Inferior parietal cortex (tissue), 1 donor: ENCODE data around the gene MPHOSPH10.
"Not testable (repeated sequence)": the region's sequence is repeated elsewhere in the genome, so short reads cannot be mapped to it uniquely, and the experiment has no call there.

Source experiments
- DNase-seq: peaks from one replicate; pipeline ENCODE4 v3.0.0-alpha.2; 2016; ENCODE audit errors: extremely low spot score

MPHOSPH10 gene

DNA sequence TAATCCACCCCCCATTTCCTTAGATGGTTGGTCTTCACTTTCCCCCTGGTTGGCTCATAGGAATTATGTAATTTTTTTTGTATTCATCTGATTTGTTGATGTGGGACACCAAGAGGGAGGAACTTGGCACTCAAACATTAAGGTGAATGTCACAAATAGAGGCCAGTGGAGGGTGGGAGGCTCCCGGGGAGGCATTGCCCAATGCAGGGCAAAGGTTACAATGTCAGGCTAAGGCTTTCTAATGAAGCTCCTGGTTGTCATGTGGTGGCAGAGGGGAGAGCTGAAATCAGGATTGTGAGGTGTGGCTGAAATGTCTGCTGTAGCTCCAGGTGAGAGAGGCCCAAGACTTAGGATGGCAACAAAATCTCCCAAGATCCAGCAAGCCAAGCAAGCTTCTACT is 42.7 kb downstream of the MPHOSPH10 start:
- no peak for DNase-seq

DNA sequence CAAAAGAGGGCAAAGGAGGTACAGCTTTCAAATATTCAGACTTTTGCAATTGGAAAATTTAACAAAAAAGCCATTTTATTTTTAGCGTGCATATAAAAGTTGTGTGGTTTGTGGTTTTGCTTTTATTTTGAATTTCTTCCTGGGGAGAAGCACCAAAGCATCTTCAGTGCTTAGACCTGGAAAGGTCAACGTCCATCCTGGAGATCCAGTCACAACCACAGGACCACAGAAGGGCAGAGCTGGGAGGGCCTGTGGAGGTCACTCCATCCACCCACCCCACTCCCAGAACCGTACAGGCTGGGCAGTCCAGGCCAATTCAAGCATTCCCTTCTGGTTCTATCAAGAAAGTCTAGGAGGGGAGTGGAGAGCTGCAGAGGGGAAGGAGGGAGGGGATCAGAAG is 43.8 kb downstream of the MPHOSPH10 start:
- no peak for DNase-seq

DNA sequence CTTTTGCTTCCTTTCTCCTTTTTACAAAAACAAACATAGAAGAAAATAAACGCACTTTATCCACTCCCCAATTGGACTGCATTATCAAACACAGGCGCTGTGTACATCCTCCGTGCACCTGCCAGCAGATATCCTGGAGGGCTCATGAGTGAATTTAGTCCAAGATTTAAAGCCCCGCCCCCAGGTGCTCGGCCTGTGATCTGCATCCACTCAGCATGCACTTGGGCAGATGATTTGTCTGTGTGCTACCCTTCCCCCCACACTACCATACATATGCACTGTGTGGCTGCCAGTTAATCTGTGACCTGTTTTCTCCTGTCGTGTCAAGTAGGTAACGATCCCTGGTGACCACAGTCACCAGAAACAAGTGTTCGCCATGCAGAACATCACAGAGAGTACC is 48.4 kb downstream of the MPHOSPH10 start:
- DNase-seq, result not testable (repeated sequence)

DNA sequence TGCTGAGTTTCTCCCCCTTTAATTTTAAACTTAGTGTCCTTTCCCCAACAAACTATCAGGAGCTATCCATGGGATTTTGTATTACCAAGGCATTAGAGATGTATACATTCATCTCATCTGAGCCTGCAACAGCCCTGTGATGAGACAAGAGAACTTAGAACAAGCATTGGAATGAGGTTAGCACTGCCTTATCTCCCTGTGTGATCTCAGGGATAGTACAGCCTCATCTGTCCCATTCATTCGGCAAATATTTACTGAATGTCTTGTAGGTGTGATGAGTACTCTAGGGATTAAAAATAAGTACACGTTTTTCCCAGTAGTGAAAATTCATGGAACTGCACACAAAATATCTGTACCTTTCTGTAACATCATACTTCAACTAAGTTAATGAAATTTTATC is 50.9 kb downstream of the MPHOSPH10 start:
- no peak for DNase-seq

DNA sequence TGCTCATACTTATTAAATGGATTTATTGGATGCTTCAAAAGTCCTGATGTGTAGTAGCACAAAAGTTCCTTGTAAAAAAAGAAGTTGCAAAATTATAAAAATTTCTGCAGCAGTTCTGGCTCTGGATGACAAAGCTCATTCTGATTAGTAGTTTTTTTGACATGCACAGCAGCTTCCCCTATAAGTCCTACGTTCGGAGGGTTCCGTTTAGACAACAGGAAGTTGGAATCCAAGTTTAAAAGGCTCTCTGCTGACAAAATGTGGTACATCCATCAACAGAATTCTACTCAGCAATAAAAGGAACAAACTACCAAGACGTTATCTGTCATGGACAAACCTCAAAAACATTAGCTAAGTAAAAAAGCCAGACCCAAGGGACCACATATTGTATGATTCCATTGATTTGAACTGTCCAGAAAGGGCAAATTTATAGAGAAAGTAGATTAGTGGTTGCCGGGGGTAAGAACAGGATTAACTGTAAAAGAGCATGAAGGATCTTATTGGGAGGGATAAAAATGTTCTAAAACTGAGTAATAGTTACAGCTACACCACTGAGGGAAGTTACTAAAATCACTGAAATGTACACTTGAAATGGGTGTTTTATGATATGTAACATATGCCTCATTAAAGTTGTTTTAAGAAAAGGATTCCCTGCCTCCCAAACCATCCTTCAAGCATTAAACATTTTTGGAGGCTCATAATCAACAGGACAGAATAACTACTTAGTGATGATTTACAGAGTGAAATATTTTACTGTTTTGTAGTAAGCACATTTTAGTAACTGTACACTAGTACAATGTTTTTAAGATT is 53.1 kb downstream of the MPHOSPH10 start:
- DNase-seq, result not testable (repeated sequence)

DNA sequence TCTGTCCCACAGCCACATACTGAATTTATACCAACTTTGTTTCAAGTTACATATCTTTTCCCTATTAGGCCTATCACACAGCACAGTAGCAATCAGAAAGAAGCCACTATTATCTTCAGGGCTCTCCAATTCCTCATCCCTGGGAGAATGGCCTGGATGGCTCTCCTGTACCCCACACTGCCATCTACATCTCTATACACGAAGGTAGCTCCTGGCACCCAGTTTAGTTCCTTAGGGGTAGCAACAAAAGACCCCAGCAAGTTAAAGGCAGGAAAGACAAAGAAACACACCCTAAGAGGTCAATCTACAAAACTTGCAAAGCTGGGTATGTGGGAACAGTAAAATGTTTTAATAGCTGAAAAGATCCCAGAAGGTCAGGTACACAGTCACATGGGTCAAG is 56.5 kb downstream of the MPHOSPH10 start:
- no peak for DNase-seq

DNA sequence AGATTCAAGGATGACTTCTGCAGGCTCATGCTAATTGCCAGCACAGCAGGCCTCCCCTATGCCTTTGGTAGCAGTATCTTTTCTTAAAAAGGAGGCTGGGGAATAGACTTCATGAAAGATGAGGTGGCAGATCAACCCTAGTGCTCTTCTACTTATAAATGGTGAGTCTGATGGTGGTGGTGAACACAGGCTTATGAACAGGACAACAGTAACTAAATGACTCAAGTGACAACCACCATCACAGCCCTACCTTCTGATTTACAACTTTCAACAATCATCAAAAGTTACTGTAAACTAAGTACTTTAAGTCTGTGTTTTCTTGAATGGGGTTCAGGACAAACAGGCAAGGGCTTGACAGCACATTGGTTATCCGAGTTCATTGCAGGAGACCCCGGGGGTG is 57.2 kb downstream of the MPHOSPH10 start:
- DNase-seq, result no peak

DNA sequence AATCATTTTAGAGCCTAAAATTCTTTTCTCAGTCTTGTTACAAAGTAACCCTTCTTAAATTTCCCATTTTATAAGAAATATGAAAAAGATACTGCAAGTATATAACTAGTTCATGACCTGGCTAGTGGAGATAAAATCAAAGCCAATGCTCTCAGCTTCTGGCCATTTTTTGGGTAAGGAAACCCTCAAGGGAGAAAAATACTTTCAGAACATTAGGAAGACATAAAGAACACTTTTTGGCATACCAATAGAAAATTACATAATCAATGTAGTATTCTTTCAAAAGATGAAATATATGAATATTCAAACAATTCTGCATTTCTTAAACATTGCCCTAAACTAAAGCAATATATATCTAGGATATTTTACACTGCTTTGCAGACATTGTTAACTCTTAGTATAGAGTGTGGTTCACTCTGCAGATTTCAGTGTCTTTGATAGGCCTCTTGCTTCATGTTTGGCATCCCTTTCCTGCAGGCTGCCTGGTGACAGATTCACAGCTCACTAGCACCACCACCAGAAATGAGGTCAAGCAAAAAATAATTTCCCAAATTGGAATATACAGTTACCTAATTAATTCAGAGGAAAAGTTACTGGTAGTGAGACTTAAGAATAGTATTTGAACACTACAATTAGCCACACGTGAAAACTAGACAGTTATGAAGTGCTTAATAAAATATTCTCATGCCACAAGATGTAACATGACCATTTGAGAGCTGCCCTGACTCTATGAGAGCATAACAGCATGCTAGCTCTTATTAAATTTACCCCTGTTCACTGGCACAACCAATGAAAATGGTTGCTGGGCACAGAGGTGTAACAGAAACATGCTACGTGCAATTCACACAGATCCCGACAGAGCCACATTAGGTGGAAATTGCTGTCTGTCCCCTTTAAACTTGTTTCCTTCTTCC is 60.5 kb downstream of the MPHOSPH10 start:
- peak; percentile 50 for DNase-seq

DNA sequence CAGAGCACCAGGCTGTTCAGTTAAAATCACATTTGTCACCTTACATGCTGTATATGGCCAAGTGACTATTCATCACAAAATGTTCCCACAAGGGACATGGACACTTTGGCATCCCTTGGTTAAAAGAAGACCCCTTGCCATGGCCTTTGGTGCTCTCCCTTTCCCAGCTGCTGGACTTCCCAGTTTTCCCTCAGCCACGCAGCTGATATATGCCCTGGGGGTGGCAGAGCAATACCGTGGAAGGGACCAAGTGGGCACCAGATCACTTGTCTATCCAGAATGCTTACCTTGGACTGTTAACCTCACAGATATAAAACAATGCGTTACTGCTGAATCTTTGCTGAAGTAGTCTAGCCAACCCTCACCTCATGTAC is 61.1 kb downstream of the MPHOSPH10 start:
- no peak for DNase-seq
